CD4-positive, alpha-beta T cell treated with Interleukin-6 at 100 ng/mL for 8 hours (primary cell): Measurements from ENCODE around the gene VEPH1.

ENCODE experiments used
- DNase-seq: peaks from one replicate; pipeline ENCODE4 v3.0.0-alpha.2; 2020; ENCODE audit warnings: mixed read lengths, low spot score

VEPH1 gene

GRCh38 chr3:157523814-157524213 lies 20.6 kb upstream of the VEPH1 start:
- DNase-seq, result no peak

GRCh38 chr3:157522648-157523047 lies 19.4 kb upstream of the VEPH1 start:
- DNase-seq, result no peak

GRCh38 chr3:157520485-157521150 lies 17.4 kb upstream of the VEPH1 start:
- DNase-seq, result no peak

GRCh38 chr3:157518881-157519280 lies 15.7 kb upstream of the VEPH1 start:
- DNase-seq, result no peak

DNA sequence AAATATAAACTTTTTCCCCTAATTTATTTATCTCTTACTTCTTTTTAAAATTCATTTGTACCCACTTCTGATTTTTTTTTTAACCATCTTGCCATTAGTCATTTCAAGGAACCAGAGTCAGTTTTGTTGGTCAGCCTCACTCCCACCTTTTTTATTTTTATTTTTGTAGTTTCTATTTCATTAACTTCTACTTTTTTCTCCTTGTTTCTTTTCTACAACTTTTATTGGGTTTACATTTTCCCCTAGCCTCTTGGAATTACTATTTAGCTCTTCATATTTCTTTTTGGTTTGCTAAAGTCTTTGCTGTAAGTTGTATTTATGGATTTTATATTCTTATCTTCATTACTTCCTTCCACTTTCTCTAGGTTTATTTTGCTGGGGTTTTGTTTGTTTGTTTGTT lies 13.7 kb upstream of the VEPH1 start:
- no peak for DNase-seq

DNA sequence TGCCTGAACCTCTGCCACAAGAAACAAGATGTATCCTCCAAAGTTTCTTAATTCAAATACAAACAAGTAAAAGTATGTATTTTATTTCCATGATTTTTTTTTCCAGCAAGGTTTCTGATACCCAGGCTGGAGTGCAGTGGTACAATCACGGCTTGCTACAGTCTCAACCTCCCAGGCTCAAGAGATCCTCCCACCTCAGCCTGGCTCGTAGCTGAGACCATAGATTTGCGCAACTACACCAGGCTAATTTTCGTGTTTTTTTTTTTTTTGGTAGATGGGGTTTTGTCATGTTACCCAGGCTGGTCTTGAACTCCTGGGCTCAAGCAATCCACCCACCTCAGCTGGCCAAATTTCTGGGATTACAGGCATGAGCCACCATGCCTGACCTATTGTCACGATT lies 12.2 kb upstream of the VEPH1 start:
- no peak for DNase-seq

DNA sequence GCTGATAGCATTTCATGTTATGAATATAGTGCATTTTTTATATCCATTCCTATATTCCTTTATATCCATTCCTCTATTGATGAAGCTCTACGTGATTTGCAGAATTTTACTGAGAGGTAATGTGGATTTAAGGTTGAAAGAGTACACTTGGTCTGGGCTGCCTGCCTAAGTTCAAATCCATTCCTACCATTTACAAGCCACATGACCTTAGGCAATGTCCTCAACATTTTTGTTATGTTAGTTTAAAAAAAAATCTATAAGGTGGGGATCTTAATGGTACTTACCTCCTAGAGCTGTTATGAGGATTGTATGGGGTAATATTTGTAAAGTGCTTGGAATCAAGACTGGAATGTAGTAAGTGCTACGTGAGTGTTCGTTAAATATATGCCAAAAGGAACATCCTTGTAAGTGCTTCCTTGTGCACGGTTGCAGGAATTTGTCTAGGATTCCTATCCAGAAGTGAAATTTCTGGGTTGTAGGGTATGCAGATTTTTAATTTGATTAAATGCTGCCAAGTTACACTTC lies 11.2 kb upstream of the VEPH1 start:
- DNase-seq, result no peak

GRCh38 chr3:157513585-157513984 lies 10.4 kb upstream of the VEPH1 start:
- DNase-seq, result no peak

DNA sequence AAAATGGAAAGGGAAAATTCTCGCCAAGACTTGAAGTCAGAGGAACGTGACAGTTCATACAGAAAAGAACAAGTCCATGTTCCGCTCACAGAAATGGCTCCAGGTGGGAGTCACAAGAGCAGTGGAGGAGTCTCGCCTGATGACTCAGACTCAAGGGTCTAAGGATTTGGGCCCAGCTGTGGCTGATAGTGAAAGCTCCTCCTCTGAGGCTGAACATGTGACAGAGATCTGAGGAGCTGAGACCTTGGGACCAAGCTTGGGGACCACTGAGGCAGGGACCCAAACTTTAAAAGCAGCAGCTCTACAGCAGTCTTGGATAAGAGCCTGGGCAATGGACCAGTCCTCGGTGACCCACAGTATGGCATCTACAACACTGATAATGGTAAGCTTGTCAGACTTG lies 9.3 kb upstream of the VEPH1 start:
- no peak for DNase-seq

GRCh38 chr3:157508461-157508860 lies 5.2 kb upstream of the VEPH1 start:
- DNase-seq, result no peak

- DNase-seq, result no peak
Measured at GRCh38 chr3:157501863-157502262, 1.4 kb downstream of the VEPH1 start.

GRCh38 chr3:157500232-157500631 lies 3.0 kb downstream of the VEPH1 start:
- DNase-seq, result no peak

- DNase-seq, result no peak
Measured at GRCh38 chr3:157499342-157499963, 3.8 kb downstream of the VEPH1 start.

- DNase-seq, result no peak
Measured at GRCh38 chr3:157498371-157498770, 4.8 kb downstream of the VEPH1 start.

GRCh38 chr3:157495846-157496245 lies 7.4 kb downstream of the VEPH1 start:
- DNase-seq, result no peak

GRCh38 chr3:157494581-157495281 lies 8.5 kb downstream of the VEPH1 start:
- no peak for DNase-seq

DNA sequence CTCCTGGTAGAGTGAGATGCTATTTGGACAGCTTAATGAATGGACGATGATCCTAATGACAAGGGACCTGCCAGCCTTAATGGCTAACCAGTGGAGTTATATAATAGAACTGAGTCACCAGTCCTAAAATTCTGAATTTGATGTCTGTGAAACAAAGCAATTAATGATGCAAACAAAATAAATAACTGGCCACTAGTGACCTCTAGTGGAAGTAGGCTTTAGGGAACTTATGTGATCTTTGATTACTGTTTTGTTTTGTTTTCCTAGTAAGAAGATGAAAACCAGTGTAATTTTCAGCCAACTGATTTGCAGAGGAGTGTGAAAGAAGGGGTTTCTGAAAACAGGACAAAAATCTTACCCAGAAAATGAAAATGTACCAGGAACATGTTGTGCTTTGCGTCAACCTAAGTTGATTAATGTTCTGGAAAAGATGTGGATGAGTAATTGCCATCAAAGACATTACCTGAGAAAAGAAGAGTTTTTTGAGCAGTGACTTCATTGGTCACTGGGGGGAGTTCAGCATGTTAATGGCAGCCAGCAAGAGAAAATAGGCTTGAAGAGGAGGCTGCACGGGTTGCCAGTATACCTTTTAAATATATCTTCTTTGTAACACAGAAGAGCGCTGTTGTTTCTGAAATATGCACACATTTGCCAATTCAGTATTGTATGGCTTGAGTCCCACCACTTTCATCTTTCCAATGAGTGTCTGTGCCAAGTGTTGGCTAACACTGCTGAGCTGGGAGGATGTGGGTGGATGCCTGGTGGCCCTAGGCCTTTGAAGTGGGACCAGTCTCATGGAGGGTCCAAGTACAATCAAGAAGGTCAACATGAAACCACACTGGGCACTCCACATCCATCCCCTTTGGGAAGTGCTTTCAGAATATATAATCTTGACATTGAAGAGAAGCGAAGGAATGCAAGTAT lies 9.3 kb downstream of the VEPH1 start:
- no peak for DNase-seq

DNA sequence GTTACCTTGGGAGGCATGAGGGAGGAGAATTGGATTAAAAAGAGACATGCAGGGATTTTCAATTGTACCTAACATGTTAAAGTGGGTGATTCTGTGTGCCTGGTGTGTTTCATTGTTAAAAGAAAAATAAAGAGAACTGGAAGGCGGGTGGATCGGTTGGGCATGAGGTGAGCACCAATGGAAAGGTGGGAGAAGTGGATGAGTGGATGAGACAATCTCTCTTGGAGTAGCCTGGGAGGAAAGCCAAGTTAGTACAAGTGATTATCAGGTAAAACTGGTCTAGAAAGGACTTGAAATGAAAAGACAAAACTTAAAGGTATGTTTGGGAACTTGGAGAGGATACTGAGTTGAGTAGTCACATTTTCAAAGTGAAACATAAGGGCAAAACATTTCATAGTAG lies 12.1 kb downstream of the VEPH1 start:
- DNase-seq, result no peak

- DNase-seq, result no peak
Measured at GRCh38 chr3:157488144-157488543, 15.1 kb downstream of the VEPH1 start.

DNA sequence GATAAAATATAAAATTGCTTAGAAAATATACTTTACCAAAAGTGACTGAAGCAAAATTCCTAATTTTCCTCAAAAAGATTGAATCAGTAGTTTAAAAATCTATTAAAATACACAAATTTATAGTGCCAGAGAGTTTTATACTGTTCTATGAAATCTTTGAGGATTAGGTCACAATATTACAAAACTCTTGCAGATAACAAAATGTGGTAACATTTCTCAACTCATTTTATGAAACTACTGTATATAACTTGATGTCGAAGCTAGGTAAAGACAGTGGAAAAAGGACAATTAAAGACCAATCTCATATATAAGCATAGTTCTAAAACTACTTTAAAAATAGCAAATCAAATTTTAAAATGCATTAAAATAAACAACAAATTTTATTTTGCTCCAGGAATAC lies 15.9 kb downstream of the VEPH1 start:
- DNase-seq, result no peak

- no peak for DNase-seq
Measured at GRCh38 chr3:157479464-157480243, 23.6 kb downstream of the VEPH1 start.
